HepG2 (cell line): ENCODE data around the gene PHF5A. TPM values are rescaled to one million over a fixed set of nuclear protein-coding genes. Genes with fewer than 3 reads are reported as not detected.

Experiments used
- BHLHE40 ChIP-seq: IDR thresholded peaks from 2 replicates; pipeline ENCODE4 v1.6.1; 2011; ENCODE audit warnings: low read length, improper control_type of control experiment
- EHMT2 ChIP-seq: fragments of 200-600 bp; sonication (generic); IDR thresholded peaks from 2 replicates; pipeline ENCODE4 v1.7.0; 2017; ENCODE audit warnings: antibody characterized with exemption, low read depth, low read length, borderline replicate concordance
- GFI1 ChIP-seq: sonication (generic); formaldehyde crosslinking; IDR thresholded peaks from 2 replicates; pipeline ENCODE4 v1.5.0; 2020; ENCODE audit warnings: missing genetic modification reagents, mild to moderate bottlenecking, borderline replicate concordance
- GTF2F1 ChIP-seq: fragments of 150-350 bp; IDR thresholded peaks from 2 replicates; pipeline ENCODE4 v1.6.1; 2014; ENCODE audit warnings: low read length
- KDM5B ChIP-seq: sonication (generic); formaldehyde crosslinking; IDR thresholded peaks from 2 replicates; pipeline ENCODE4 v1.4.0; 2020; ENCODE audit warnings: missing genetic modification reagents, mild to moderate bottlenecking, borderline replicate concordance
- RFX1 ChIP-seq: fragments of 450-650 bp; IDR thresholded peaks from 2 replicates; pipeline ENCODE4 v1.6.1; 2017
- RXRB ChIP-seq: IDR thresholded peaks from 2 replicates; pipeline ENCODE4 v1.6.1; 2016; ENCODE audit warnings: borderline replicate concordance, missing genetic modification reagents, missing compliant biosample characterization
- SAFB2 ChIP-seq: sonication (generic); formaldehyde crosslinking; IDR thresholded peaks from 2 replicates; pipeline ENCODE4 v1.5.1; 2020; ENCODE audit warnings: missing genetic modification reagents, low read depth, mild to moderate bottlenecking, borderline replicate concordance
- SMARCE1 ChIP-seq: fragments of 450-650 bp; IDR thresholded peaks from 2 replicates; pipeline ENCODE4 v1.6.1; 2017; ENCODE audit warnings: borderline replicate concordance
- SMC3 ChIP-seq: IDR thresholded peaks from 2 replicates; pipeline ENCODE4 v1.6.1; 2011; ENCODE audit warnings: low read length, improper control_type of control experiment
- ZFP41 ChIP-seq: sonication (generic); formaldehyde crosslinking; IDR thresholded peaks from 2 replicates; pipeline ENCODE4 v1.4.0; 2020; ENCODE audit warnings: mild to moderate bottlenecking, missing genetic modification reagents, borderline replicate concordance
- ZNF350 ChIP-seq: sonication (generic); formaldehyde crosslinking; IDR thresholded peaks from 2 replicates; pipeline ENCODE4 v1.4.0; 2020; ENCODE audit warnings: mild to moderate bottlenecking, low read depth, missing genetic modification reagents, borderline replicate concordance
- polyA plus RNA-seq, 8 experiments: library from polyadenylated mRNA; depleted of rRNA in 3 of 8; stranded (reverse) in 7 of 8; unstranded in 1 of 8; fragments of >200 nt; fragmentation: Illumina TruSeq in 4 of 8; extraction: Trizol in 4 of 8; gene quantifications; 2 replicates each; pipeline versions ENCODE4 v1.2.1 to v1.2.3, GENCODE V29; 2011 to 2016; ENCODE audit warnings: low read depth in 4 of 8, missing spikeins in 1 of 8, mixed read lengths in 1 of 8; ENCODE audit not compliant: insufficient read depth in 1 of 8
- total RNA-seq, 5 experiments: library from RNA; depleted of rRNA; stranded (reverse); fragments of >200 nt; fragmentation: Illumina TruSeq; extraction: Trizol; gene quantifications; 2 replicates each; pipeline ENCODE4 v1.2.3, GENCODE V29; 2016; ENCODE audit warnings: low read depth in 1 of 5
- TF ChIP-seq, protein P1 (sequence below), 2 experiments: sonication (generic) in 1 of 2; formaldehyde crosslinking in 1 of 2; IDR thresholded peaks; 2 replicates each; pipeline versions ENCODE4 v1.4.0 to v1.6.1; 2018 to 2020; ENCODE audit warnings: missing genetic modification reagents in 2 of 2, borderline replicate concordance in 1 of 2, low read depth in 1 of 2, mild to moderate bottlenecking in 1 of 2, missing biosample characterization in 1 of 2
- TF ChIP-seq, protein P2 (sequence below): sonication (generic); formaldehyde crosslinking; IDR thresholded peaks from 2 replicates; pipeline ENCODE4 v1.8.1; 2023; ENCODE audit warnings: mild to moderate bottlenecking, inconsistent platforms, moderate library complexity, missing genetic modification reagents, borderline replicate concordance
- TF ChIP-seq, protein P3 (sequence below): sonication (generic); formaldehyde crosslinking; IDR thresholded peaks from 2 replicates; pipeline ENCODE4 v1.5.0; 2020; ENCODE audit warnings: missing genetic modification reagents
- TF ChIP-seq, protein P4 (sequence below): sonication (generic); formaldehyde crosslinking; conservative IDR thresholded peaks from 2 replicates; pipeline ENCODE4 v1.4.0; 2020; ENCODE audit warnings: missing genetic modification reagents

PHF5A gene
- total and polyA plus RNA-seq, 2 of the 13 experiments (the other 11 are each of a cell fraction or from before 2014, with no cell fraction given) = 56.6 to 105 TPM

DNA sequence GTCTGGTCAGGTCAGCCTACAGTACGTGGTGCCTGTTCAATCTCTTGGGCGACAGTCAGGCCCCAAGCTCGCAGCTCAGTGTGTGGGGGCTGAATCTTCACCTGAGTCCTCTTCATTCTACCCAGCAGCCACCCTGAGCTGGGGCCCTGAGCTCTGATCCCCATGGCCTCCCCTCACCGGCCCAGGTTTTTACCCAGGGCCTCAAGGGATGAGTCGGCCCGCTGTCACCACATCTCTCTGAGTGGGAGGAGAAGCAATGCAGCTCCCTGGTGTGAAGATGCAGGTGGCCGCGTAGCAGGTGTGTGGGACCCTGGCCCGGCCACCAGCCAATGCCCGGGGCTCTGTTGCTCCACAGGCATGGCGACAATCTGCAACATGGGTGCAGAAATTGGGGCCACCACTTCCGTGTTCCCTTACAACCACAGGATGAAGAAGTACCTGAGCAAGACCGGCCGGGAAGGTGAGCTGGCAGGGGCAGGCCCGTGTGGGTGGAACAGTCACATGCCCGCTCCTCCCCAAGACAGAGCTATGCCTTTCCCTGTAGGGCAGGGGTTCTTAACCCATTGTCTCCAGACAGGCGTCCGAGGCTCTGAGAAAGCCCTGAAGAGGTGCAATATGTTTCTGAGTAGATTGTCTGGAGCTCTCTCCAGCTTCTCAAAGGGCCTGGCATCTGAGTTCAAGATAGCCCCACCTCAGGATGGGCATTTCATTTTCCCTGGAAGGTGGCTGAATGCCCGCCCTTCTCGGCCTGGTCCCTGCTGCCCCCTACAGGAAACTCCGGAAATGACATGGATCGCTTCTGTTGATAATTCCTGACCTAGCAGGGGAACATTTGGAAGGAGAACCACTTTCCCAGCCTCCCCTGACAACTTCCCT lies 48.9 kb upstream of the PHF5A start (continued):
- TF ChIP-seq, protein P1, sequence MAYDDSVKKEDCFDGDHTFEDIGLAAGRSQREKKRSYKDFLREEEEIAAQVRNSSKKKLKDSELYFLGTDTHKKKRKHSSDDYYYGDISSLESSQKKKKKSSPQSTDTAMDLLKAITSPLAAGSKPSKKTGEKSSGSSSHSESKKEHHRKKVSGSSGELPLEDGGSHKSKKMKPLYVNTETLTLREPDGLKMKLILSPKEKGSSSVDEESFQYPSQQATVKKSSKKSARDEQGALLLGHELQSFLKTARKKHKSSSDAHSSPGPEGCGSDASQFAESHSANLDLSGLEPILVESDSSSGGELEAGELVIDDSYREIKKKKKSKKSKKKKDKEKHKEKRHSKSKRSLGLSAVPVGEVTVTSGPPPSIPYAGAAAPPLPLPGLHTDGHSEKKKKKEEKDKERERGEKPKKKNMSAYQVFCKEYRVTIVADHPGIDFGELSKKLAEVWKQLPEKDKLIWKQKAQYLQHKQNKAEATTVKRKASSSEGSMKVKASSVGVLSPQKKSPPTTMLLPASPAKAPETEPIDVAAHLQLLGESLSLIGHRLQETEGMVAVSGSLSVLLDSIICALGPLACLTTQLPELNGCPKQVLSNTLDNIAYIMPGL (CRISPR knock-in tag; IDR thresholded peaks at IDR 0.05; ENCODE audit: borderline replicate concordance in 1 of 2, low read depth in 1 of 2) = 0 out of 4 replicates have a peak, but pooled peaks of 1 of the 2 experiments have one; percentile 25
- TF ChIP-seq RFX1 = no peak
- no peak for TF ChIP-seq ZFP41
- TF ChIP-seq, protein P2, sequence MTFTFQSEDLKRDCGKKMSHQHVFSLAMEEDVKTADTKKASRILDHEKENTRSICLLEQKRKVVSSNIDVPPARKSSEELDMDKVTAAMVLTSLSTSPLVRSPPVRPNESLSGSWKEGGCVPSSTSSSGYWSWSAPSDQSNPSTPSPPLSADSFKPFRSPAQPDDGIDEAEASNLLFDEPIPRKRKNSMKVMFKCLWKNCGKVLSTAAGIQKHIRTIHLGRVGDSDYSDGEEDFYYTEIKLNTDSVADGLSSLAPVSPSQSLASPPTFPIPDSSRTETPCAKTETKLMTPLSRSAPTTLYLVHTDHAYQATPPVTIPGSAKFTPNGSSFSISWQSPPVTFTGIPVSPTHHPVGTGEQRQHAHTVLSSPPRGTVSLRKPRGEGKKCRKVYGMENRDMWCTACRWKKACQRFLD (CRISPR knock-in tag) = no peak
- no peak for TF ChIP-seq RXRB (CRISPR knock-in tag)
- no peak for TF ChIP-seq ZNF350
- no peak for TF ChIP-seq EHMT2
- no peak for TF ChIP-seq SMARCE1
- TF ChIP-seq SAFB2 = 0 out of 2 replicates have a peak, but pooled peaks have one; percentile 48
- no peak for TF ChIP-seq GTF2F1
- peak; percentile 70; the same call in 1 of the 2 replicates for TF ChIP-seq SMC3
- TF ChIP-seq, protein P3, sequence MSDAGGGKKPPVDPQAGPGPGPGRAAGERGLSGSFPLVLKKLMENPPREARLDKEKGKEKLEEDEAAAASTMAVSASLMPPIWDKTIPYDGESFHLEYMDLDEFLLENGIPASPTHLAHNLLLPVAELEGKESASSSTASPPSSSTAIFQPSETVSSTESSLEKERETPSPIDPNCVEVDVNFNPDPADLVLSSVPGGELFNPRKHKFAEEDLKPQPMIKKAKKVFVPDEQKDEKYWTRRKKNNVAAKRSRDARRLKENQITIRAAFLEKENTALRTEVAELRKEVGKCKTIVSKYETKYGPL (CRISPR knock-in tag) = no peak
- TF ChIP-seq GFI1 = no peak
- TF ChIP-seq, protein P4, sequence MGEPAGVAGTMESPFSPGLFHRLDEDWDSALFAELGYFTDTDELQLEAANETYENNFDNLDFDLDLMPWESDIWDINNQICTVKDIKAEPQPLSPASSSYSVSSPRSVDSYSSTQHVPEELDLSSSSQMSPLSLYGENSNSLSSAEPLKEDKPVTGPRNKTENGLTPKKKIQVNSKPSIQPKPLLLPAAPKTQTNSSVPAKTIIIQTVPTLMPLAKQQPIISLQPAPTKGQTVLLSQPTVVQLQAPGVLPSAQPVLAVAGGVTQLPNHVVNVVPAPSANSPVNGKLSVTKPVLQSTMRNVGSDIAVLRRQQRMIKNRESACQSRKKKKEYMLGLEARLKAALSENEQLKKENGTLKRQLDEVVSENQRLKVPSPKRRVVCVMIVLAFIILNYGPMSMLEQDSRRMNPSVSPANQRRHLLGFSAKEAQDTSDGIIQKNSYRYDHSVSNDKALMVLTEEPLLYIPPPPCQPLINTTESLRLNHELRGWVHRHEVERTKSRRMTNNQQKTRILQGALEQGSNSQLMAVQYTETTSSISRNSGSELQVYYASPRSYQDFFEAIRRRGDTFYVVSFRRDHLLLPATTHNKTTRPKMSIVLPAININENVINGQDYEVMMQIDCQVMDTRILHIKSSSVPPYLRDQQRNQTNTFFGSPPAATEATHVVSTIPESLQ (CRISPR knock-in tag) = no peak
- no peak for TF ChIP-seq BHLHE40
- 0 out of 2 replicates have a peak, but pooled peaks have one; percentile 21 for TF ChIP-seq KDM5B (CRISPR knock-in tag)
- TF ChIP-seq, all 625 proteins: peak for 19
